Epidermal melanocyte (primary cell): ENCODE measurements around the gene CDKAL1.
A peak's percentile ranks its signal among the peaks of the same experiment; 100 is the strongest.

Source experiments
- DNase-seq: peaks from one replicate; pipeline ENCODE4 v3.0.0; 2011; ENCODE audit warnings: low spot score; ENCODE audit not compliant: insufficient read length

Gene CDKAL1

DNA sequence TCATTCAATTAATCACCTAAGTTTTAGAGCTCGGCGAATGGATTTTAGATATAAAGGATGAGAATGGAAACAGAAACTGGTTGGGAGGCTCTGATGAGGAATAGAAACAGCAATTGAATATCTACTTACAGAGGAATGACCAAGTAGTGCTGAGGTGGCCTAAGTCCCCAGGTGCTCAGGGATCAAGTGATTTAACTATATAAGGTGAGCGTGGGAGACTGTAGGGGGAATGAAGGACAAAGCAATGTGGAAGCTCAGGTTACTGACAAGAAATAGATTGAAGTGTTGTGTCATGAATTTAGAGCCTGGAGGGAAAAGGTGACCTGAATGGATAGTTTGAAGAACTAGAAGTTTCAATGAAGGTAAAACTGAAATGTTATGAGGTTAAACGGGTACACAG is 563.9 kb downstream of the CDKAL1 start:
- DNase-seq, result no peak

- no peak for DNase-seq
Observed at GRCh38 chr6:21098744-21099143, 564.5 kb downstream of the CDKAL1 start.

DNA sequence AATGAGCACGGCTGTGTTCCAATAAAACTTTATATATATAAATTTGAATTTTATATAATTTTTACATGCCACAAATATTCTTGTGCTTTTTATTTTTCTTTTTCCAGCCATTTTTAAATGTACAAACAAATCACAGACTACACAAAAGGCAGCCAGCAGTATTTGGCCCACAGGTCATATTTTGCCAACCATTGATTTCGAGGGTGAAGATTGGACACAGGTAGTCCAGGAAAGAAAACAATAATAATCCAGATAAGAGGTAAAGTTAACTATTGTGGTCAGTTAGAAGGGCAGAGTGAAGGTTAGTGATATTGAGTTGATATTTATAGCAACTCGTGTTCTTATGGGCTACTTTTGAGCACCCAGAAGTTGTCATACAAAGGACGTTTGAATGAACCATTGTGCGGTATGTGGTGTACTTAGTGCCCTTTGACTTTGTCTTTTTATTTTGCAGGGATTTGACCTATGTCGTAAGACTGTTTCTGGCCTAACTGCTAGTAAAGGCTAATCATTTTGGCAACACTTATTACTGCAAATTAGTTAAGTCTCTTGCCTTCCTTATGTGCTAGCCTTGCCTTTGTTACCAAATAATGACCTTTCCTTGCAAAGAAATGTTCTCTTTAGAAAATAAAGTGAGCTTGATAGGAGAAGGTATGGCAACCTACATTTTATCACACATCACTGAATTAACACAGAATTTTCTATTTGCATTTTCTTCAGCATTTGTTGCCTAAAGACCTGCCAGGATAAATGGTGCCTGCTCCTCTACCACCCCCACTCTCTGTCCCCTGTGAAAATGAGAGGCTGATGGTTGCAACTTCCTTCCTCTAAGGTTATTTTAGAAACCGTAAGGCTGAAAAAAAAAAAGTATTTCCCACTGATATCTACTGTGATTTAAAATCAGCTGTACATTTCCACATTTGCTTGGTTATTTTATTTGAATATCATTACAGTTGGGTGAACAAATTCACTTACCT is 565.4 kb downstream of the CDKAL1 start:
- DNase-seq, result no peak

GRCh38 chr6:21100991-21101390 is 566.7 kb downstream of the CDKAL1 start:
- no peak for DNase-seq

DNA sequence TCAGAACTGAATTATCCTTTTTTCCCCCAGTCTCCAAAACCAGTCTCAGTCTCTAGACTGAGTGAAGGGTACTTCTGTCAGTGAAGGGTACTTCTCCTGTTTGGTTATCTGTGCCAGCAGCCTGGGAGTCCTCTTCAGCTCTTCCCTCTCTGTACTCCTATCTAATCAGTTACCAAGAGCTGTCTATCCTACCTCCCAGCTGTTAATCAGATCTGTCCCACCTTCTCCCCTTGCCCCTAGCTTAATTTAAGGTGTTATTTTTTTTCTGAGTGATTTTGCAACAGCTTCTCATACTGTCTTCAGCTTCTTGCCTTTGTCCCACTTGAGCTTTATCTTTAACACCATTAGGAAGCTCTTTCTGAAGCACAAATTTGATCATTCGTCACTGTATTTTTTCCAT is 567.4 kb downstream of the CDKAL1 start:
- no peak for DNase-seq

- no peak for DNase-seq
Observed at GRCh38 chr6:21102201-21102600, 567.9 kb downstream of the CDKAL1 start.

- DNase-seq, result no peak
Observed at GRCh38 chr6:21102624-21103023, 568.4 kb downstream of the CDKAL1 start.

DNA sequence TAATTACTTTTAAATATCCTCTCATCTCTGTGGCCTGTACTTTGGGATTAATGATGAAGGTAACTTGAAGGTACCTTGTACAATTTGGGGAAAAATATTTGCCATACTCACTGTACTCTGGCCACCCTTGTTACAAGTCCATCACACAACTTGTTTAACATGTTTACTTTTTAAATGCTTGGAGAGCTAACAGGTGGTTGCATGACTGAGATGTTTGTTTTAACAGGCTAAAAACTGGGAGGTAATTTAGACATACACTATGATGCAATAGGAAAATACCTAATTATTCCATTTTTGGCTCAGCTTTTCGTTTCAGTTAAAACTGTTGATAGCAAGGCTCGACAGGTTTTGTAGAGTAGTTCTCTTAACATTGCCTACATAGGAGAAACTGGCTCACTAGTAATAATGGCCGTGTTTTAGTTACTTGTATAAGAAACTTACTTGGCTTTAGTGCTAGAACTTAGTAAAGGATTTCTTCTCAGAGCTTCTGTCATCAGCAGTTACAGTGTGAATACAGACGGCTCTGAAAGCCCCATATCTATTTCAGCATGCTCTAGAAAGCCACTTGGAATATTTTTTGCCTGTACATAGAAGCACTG is 569.5 kb downstream of the CDKAL1 start:
- DNase-seq, result no peak

DNA sequence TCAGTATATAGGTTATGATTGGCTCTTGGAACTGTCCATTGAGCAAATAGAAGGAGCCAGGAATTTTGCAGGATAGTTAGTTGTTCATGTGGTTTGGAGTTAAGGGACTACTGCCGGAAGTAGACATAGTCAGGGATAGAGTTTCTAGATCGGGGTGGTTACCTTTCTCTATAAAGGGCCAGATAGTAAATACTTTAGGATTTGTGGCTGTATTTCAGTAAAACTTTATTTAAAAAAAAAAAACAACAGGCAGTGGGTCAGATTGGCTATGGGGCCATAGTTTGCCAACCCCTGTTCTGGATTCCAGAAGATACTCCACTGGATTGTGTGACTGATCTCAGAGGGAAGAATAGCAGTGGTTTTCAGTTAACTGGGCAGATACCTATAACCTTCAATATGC is 570.0 kb downstream of the CDKAL1 start:
- DNase-seq, result no peak

GRCh38 chr6:21107796-21108195 is 573.5 kb downstream of the CDKAL1 start:
- DNase-seq, result no peak

GRCh38 chr6:21109391-21110178 is 575.3 kb downstream of the CDKAL1 start:
- DNase-seq, result no peak

DNA sequence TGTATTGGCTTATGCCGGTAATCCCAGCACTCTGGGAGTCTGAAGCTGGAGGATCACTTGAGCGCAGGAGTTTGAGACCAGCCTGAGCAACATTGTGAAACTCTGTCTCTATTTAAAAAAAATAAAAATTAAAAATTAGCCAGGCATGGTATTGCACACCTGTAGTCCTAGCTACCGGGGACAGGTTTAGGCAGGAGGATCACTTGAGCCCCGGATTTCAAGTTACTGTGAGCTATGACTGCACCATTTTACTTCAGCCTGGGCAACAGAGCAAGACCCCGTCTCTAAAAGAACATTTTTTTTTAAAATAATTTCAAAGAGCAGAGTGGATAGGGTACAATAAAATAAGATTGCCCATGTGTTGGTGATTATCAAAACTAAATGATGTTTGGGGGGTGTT is 576.4 kb downstream of the CDKAL1 start:
- DNase-seq, result no peak

DNA sequence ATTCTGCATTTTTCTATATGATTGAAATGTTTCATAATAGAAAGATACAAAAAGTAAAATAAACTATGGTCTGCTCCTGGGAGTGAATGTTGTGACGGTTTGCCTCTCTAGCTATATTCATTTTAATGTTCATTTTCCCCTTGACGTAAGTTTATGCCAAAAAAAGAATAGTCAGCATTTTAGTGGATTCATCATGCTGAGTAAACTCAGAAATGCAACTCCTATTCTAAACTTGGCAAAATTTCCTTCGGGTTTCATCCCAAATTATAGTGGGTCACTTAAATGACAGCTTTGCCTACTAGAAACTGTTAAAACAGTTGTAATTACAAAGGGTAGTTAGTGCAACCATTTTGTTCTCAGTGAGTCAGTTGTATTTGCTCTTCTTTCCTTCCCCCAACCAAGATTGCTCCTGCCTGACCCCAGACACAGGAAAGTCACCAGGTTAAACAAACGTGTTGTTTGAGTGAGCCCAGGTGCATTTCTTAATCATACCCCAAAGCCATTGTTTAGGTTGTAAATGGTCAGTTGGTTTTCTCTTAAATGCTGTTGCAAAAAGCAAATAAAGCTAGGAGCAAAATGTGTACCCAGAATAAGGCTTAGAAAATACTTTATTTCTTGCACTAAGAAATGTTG is 577.0 kb downstream of the CDKAL1 start:
- no peak for DNase-seq

GRCh38 chr6:21115111-21115510 is 580.9 kb downstream of the CDKAL1 start:
- DNase-seq, result no peak

GRCh38 chr6:21116736-21117135 is 582.5 kb downstream of the CDKAL1 start:
- DNase-seq, result no peak

- DNase-seq, result no peak
Observed at GRCh38 chr6:21118216-21118780, 584.0 kb downstream of the CDKAL1 start.

DNA sequence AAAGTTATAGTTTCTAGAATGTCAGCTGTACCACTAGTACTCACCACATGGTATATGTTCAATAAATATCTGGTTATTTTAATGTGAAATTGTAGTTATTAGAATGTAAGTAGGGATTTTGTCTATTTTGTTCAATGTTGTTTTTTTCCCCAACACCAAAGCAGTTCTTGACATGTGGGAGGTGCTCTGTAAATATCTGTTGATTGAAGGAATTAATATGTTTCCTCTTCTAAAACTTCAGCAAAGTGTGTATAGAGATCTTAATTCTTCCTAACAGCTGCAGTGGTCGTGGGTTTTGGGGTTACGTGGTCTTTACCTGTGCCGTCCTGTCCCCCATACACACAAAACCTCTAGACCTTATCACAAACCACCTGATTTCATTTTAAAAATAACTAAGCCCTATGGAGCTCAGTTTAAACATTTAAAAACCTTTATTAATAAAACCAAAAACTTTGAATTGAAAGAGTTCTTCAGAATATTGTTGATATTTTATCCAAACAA is 587.4 kb downstream of the CDKAL1 start:
- DNase-seq, result no peak

- no peak for DNase-seq
Observed at GRCh38 chr6:21123507-21124436, 589.5 kb downstream of the CDKAL1 start.

DNA sequence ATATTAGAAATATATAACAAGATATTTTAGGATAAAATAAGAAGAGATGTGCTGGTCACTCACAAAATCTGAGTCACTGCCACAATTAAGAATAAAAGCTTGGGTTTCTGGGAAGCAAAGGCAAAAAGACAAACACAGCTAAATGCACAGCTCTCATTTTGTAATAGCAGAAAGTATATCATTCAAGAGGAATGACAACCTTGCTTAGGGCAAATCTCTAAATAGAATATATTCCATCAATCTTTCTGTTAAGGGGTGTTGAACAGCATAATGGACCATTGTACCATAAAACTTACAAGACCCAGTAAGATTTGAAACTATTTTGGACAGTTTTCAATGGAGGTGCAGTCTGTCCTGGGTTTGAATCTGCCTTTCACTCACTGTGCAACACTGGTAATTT is 594.3 kb downstream of the CDKAL1 start:
- DNase-seq, result peak; percentile 41

- DNase-seq, result no peak
Observed at GRCh38 chr6:21131406-21131805, 597.1 kb downstream of the CDKAL1 start.
